NCI-H1436 (cell line): ENCODE data around the gene SHROOM3.
"Not testable (repeated sequence)": the region's sequence is repeated elsewhere in the genome, so short reads cannot be mapped to it uniquely, and the experiment has no call there.

Experiments
- DNase-seq: peaks from one replicate; lab custom pipeline; 2025; lab: John Stamatoyannopoulos, UW

The SHROOM3 gene

GRCh38 chr4:76697129-76697803 lies 262.2 kb downstream of the SHROOM3 start:
- DNase-seq: no peak

- DNase-seq: no peak
These were observed 263.1 kb downstream of the SHROOM3 start for GRCh38 chr4:76698141-76698540.

DNA sequence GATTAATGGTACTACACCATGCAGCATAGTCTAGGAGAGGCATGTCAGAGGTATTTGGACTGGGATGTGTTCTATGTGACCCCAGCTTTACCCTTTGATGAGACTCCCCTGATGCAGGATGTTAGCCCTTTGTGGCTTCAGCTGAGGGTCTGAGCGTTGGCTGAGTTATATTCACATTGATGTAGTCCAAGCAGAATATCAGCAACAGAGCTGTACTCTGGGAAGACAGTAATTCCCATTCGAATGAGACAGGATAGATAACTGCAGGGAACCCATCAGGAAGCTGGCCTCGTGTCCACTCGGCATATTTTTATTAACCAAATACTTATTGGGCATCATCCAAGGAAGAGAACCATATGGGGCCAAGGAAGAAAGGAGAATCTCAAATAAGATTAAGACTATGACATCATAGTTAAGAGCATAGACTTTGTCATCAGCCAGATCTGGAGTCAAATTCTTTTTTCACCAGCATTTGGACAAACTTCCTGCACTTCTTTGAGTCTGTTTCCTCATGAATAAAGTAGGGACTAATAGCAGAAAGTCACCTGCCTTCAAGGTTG lies 264.8 kb downstream of the SHROOM3 start:
- no peak for DNase-seq

DNA sequence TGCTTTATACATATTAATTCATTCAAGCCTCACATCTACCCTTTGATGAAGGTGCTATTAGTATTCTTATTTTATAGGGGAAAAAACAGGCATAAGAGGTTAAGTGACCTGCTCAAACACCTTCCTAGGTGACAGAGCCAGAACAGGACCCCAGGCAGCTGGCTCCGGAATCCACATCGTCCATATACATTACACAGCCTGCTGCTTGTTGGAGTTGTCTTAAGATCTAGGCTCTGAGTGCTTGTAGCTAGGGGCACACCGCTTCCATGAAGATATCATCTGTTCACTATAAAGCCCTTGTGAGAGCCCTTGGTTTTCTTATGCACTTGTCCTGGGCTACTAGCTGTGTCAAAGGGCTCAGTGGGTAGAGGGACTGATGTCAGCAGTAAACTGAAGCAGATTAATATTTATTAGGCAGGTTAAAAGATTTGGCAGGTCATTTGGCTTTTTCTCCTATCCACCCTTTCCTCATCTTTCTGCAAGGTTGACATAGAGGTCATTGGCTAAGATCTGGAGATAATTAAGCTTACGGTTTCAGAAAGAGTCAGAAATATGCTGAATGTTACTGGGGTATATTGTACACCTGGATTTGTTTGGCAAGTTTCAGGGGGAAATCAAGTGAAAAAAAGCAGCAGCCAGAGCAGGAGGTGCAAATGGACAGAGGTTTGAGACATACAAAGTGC lies 267.6 kb downstream of the SHROOM3 start:
- DNase-seq: no peak

DNA sequence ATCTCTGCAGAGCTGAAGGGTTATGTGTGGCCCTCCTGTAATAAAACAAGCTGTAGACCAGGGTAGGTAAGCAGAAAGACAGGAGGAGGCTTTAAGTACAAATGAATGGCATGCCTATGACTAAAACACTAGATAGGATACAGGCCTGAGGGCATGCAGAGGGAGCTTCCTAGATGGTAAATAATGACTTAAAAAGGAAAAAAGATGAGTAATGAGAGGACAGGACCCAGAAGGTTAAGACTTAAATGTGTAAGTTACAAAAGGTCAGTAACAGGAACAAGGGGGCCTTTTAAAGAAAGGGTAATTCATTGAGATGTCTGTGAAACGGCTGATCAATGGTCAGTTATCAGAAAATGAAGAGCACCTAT lies 268.1 kb downstream of the SHROOM3 start:
- DNase-seq: no peak

GRCh38 chr4:76703676-76704075 lies 268.6 kb downstream of the SHROOM3 start:
- DNase-seq: no peak

DNA sequence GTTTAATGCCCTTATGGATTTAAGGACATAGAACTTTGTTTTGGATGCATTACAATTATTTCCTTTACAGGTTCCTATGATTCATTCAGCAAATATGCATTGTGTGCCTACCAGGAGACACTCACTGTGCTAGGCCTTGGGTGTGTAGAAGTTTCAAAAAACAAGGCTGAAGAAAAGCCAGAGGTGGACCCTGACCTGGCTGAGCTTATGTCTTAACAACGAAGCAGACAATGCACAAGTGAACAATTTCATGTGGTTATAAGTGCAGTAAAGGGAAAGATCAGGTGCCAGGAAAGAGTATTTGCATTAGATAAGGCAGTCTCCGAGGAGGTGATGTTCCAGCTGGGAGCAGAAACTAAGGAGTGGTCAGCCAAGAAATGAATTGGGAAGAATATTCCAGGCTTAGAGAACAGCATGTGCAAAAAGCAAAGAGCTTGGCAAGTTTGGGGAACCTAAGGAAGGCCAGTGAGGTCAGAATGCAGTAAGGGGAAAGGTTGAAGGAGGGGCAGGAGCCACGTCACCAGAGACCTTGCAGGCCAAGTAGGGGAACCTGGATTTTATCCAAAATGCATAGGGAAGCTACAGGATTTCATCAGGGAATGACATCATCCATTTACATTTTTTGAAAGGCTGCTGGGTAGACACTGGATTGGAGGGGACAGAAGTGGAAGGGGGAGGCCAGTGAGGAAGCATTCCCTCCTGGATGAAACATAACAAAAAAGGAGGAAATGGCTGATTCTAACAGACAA lies 269.3 kb downstream of the SHROOM3 start:
- DNase-seq: no peak

GRCh38 chr4:76705472-76705871 lies 270.4 kb downstream of the SHROOM3 start:
- DNase-seq: no peak

DNA sequence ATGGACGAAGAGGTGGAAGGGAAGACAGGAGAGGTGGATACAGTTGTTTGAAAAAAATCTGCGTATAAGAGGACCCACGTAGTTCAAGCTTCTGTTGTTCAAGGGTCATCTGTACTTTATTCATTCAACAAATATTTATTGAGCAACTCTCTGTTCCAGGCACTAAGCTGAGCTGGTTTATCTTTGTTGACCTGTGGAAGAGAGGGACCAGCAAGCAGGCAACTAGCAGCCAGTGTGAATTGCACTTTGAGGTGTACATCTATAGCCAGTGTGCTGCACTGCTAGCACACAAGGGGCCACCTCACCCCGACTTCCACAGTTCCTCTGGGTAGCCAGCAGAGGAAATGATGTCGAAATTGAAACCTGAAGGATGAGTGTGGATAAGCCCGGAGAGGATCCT lies 271.6 kb downstream of the SHROOM3 start:
- no peak for DNase-seq

DNA sequence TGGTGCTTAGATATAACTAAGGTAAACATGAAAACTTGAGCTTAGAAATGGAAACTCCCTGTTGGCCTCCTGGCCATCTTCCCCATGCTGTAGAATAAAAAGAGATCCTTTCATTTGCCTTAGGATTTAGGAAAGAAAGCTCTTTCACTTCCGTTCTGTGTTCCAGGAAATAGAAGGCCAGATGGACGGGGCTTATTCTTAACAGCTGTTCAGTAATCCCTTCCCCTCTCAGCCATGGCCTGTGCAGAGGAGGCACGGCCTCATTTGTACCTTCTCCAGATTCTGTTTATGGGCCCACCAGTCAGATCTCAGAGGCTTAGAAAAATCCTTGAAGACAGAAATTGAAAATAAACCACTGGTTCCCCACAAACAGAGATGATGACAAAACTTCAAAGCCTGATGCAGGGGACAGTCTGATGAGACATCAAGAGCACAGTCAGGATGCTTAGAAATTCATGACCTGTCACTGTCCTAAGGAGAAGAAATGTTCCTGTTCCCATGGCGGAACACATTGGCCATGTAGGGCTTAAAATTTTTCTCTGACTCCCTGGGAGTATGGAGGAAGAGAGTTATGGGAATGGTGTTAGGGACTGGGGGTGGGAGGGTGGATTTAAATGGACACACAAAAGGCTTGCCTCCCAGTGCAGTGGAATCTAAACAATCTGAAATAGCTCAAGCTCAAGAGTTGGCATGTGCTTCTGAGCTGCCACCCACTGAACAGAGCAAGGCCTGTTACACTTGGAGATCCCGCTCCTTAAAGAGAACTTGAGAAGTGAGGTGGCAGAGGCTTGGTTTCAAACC lies 274.1 kb downstream of the SHROOM3 start:
- no peak for DNase-seq

GRCh38 chr4:76709772-76710090 lies 274.7 kb downstream of the SHROOM3 start:
- DNase-seq: no peak

DNA sequence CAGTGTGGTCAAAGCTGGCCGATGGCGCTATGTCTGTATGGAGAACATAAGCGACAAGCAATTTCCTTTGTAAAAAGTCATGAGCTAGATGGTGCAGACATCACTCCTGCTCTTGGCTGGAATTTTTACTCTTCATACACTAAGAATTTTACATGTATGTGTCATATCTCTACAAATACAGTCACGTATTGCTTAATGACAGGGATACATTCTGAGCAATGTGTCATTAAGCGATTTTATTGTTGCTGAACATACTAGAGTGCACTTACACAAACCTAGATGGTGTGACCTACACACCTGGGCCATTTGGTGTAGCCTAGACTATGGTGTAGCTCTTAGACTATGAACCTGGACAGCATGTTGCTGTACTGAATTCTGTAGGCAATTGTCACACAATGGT lies 277.5 kb downstream of the SHROOM3 start:
- no peak for DNase-seq

GRCh38 chr4:76714226-76714625 lies 279.2 kb downstream of the SHROOM3 start:
- no peak for DNase-seq

- no peak for DNase-seq
These were observed 281.0 kb downstream of the SHROOM3 start for GRCh38 chr4:76716020-76716419.

- no peak for DNase-seq
These were observed 281.6 kb downstream of the SHROOM3 start for GRCh38 chr4:76716658-76717057.

DNA sequence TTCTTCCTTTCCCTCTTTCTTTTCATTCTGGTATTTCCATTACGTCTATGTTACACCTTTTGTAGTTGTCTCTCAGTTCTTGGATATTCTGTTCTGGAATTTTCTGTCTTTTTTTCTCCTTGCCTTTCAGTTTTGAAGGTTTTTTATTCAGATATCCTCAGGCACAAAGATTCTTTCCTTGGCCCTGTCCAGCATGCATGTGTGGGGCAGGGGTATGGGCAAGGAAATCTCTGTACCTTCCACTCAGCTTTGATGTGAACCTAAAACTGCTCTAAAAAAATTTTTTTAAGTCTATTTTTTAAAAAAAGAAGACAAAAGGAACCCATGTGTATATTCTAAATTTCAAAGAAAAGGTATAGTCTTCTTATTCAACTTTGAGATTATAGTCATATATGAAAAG lies 282.4 kb downstream of the SHROOM3 start:
- no peak for DNase-seq

- DNase-seq: no peak
These were observed 283.0 kb downstream of the SHROOM3 start for GRCh38 chr4:76718021-76718420.

- no peak for DNase-seq
These were observed 283.8 kb downstream of the SHROOM3 start for GRCh38 chr4:76718831-76719230.

- no peak for DNase-seq
These were observed 285.1 kb downstream of the SHROOM3 start for GRCh38 chr4:76720121-76720520.

GRCh38 chr4:76722146-76722545 lies 287.1 kb downstream of the SHROOM3 start:
- not testable (repeated sequence) for DNase-seq

DNA sequence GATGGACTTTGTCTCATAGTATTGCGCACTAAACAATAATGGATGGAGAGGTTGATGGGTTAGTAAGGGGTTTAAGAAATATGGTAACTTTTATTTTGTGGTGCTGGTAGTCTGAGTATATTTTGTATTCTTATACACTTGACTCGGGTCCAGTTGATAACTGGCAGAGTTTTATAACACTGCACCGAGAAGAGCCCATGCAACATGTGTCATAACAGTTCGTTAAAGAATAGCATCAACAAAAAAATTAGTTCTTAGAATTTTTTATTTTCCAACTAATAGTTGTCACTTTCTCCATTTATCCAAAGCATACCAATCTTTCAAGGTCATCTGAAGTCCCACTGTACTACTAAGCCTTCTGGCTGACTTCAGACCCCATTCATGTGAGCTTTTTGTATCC lies 287.8 kb downstream of the SHROOM3 start:
- DNase-seq: no peak

- DNase-seq: no peak
These were observed 288.3 kb downstream of the SHROOM3 start for GRCh38 chr4:76723373-76723772.
